Heart left ventricle (tissue), 13 donors: Measurements from ENCODE around the gene RMND5A.
"Not testable (repeated sequence)": the region's sequence is repeated elsewhere in the genome, so short reads cannot be mapped to it uniquely, and the experiment has no call there.

ENCODE experiments used
- CTCF ChIP-seq, 12 donors: fragments of 200-600 bp; sonication (generic) in 4 of 12; IDR thresholded peaks; one replicate each; pipeline versions ENCODE4 v1.5.0 to v1.8.0; 2018 to 2022; ENCODE audit warnings: antibody characterized with exemption in 12 of 12, mild to moderate bottlenecking in 5 of 12
- POLR2A ChIP-seq, 2 donors: fragments of 450-650 bp; IDR thresholded peaks; one replicate each; pipeline ENCODE4 v1.6.1; 2017; ENCODE audit warnings: antibody characterized with exemption in 2 of 2, mild to moderate bottlenecking in 2 of 2, moderate library complexity in 2 of 2
- donor health status: ischemic (EF 13 %, LVEDD 7.1; RV severe dilation, severe dysfunction).
- donor health status: DM: no; HTN: yes; CAD: no.
- donor health status: DM: no; HTN: no; CAD: no.
- donor health status: ischemic (EF 25% LVEDD 6.9; RV normal size, moderate dysfunction).
- donor health status: ischemic (EF 25% LVEDD 5.7; RV mildly dilated, moderate dysfunction).
- donor health status: ischemic (EF 35%, LVEDD 5.7; RV mildly dilated, moderate dysfunction).
- donor health status: nonischemic (EF 11% LVEDD 7.7; RV severe dilation, severe dysfunction).
- donor health status: DM: yes; HTN: yes; CAD: no.
- donor health status: PGD.
- donor health status: ischemic (EF 29% LVEDD 5.4; RV normal size, mild dysfunction).
- donor health status: nonischemic (EF 23%, LVEDD 6.1; RV moderate dilation, normal function).

- TF ChIP-seq CTCF, POLR2A (IDR thresholded peaks at IDR 0.05): not testable (repeated sequence)
These were observed 14.8 kb downstream of the RMND5A start for GRCh38 chr2:86734896-86735295.
